Measurements from ENCODE around the gene TENM3.

- TF ChIP-seq CTCF (IDR thresholded peaks at IDR 0.05; ENCODE audit: low read depth, low read length) (no peak), MAX (IDR thresholded peaks at IDR 0.05; ENCODE audit: low read depth, low read length) (no peak), MYC (IDR thresholded peaks at IDR 0.05; ENCODE audit: low read depth, low read length) (no peak), POLR2A (IDR thresholded peaks at IDR 0.05; ENCODE audit: extremely low read depth, insufficient read length) (no peak)
Measured at GRCh38 chr4:182492423-182492822, 249.2 kb downstream of the TENM3 start.
